ENCODE measurements around the gene TUBE1. TPM values are rescaled to one million over a fixed set of nuclear protein-coding genes. Genes with fewer than 3 reads are reported as not detected.
"Not testable (repeated sequence)": the region's sequence is repeated elsewhere in the genome, so short reads cannot be mapped to it uniquely, and the experiment has no call there.

The TUBE1 gene
- total RNA-seq, 1 experiment from 2014 or later, result 84.5 TPM

DNA sequence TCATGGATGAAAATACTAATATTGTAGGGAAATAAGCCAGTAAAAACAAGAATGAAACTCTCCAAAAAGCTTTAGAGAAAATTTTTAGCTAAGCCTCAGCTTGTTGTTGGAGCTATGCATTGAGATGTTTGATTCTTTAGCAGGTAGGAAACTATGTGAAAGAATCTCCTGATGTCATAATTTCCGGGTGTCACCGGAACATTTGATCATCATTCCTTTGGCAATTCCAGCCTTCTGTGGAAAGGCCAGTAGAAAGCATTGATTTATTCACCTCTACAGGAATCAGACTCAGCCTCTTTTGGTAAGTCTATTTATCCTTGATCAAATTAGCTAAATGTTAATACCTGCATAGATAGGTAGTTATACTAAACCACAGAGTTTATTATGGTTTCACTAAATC lies 9.6 kb upstream of the TUBE1 start:
- Histone ChIP-seq H3K4me1 (no peaks in the 10 kb centered on the region; the same call in 1 of the 2 replicates), H3K9me3 (replicated peaks) (no peaks in the 10 kb centered on the region), H3K27me3 (no peaks in the 10 kb centered on the region), H3K4me3 (no peak overlapping the region), H3K36me3 (peaks cover 13% of the 10 kb centered on the region; the same call in 1 of the 2 replicates), H3K27ac (no peak overlapping the region)
- no peak for DNase-seq

DNA sequence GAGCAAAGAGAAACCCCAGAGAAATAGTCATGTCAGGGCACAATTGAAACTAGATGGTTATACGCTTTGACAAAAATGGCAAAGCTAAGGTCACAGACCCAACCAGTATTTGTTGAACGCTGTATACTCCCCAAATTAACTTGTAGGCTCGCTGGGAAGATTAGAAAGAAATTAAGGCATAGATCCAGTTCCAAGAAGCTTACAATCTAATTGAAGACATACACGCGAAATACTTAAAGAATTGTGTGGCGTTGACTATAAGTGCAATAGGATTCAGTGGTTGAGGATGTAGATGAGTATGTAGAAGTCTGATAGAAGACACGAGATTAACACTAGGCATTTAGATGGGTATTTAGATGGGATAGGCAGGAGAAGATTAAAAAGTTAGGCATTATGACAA lies 634 bp upstream of the TUBE1 start:
- H3K4me3 ChIP-seq, result peak overlapping the region; percentile 69
- H3K36me3 ChIP-seq, result peaks cover 29% of the 10 kb centered on the region
- no peaks in the 10 kb centered on the region for H3K27me3 ChIP-seq
- H3K9me3 ChIP-seq (replicated peaks), result no peaks in the 10 kb centered on the region
- H3K4me1 ChIP-seq, result no peaks in the 10 kb centered on the region
- DNase-seq, result no peak
- H3K27ac ChIP-seq, result peak overlapping the region; percentile 79

DNA sequence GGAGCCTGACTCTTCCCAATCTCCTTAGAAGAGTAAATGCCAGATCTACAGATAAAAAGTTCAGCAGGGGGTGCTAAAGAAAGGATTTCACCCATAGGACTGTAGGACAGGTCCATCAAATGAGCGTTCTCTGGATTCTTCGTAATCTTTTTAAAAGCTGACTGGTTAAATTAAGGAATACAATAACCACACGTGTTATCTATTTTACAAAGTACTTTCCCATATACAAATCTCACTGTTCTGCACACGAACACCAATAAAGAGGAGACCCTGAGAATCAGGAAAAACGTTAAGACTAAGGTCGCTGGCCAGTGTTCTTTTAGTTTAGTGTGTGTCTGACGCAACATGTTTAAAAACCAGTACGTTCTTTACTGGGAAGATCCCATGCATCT lies 542 bp downstream of the TUBE1 start:
- Histone ChIP-seq H3K9me3 (replicated peaks) (no peaks in the 10 kb centered on the region), H3K4me1 (no peaks in the 10 kb centered on the region), H3K27ac (peak overlapping the region; percentile 79), H3K36me3 (peaks cover 36% of the 10 kb centered on the region), H3K4me3 (peak overlapping the region; percentile 69), H3K27me3 (no peaks in the 10 kb centered on the region)
- DNase-seq, result peak; percentile 24 to 70

DNA sequence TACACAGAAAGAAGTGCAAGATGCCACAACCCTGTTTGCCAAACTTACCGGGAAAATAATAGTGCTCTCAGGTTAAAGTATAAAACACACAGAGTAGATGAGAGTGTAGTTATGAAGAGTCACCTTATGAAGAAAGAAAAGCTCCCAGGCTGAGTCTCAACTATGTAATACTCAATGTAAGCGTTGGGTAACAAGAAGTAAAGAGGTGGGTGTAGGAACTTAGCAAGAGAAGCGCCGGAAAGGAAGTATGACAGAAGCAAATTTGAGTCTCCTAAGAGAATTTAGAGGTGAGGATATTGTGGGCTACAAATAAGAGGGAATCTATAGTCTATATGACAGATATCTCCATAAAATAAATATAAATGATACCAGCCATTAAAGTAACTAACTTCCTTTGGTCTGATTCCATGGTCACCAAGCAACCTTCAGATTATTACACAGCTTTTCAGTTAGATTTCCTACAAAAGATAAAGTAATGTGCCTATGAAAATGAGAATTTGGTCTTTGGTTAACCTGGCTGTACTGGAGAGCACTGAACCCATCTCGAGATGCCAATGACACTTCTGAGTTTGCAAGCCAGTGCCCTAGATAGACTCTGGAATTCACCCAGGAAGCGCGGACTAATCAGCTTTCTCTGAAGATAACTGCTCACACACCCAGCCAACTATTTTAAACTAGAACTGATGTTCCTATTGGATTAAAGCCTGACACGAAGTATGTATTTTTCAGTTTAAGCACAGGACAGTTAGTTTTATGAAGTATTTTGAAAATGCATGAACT lies 1.8 kb downstream of the TUBE1 start:
- Histone ChIP-seq H3K4me1 (no peaks in the 10 kb centered on the region), H3K27me3 (no peaks in the 10 kb centered on the region), H3K4me3 (no peak overlapping the region; the same call in 1 of the 2 replicates), H3K9me3 (replicated peaks) (no peaks in the 10 kb centered on the region), H3K36me3 (peaks cover 38% of the 10 kb centered on the region), H3K27ac (no peak overlapping the region; the same call in 1 of the 2 replicates)
- no peak for DNase-seq

DNA sequence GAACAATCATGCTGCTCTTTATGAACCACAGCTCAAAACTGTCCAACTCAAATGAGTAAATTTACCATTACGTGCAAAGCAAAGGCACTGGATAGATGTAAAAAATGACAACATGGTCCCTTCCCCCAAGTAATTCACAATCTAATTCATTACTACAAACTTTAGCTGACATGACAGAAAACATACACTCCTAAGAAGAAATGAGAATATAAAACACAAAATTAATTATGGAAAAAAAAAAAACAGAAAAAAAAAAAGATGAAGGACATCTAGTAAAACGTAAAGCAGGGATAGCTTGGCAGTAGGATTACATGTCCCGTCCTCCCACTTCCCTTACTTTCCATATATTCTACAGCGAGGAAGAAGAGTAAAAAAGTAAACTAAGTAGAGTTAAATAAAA lies 5.7 kb downstream of the TUBE1 start:
- Histone ChIP-seq H3K4me3 (no peak overlapping the region), H3K9me3 (replicated peaks) (no peaks in the 10 kb centered on the region), H3K4me1 (no peaks in the 10 kb centered on the region), H3K27me3 (no peaks in the 10 kb centered on the region), H3K36me3 (peaks cover 54% of the 10 kb centered on the region), H3K27ac (no peak overlapping the region)
- no peak for DNase-seq

DNA sequence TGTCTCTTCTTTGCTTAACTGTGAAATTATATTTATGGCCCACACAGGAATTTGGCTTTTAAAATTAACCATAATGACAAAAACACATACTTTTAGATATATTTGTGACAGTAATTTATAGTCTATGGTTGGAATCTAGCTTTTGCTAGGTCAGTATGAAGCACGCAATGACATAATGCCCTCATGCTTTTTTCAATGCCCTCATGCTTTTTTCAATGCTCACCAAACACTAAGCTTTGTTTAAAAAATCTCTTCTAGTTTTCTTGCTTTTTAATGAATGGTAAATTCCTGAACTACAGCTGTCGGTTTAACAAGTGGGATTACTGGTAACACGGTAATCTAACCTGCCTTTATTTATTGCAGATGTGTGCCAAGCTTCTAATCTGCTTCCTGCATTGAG lies 20.7 kb downstream of the TUBE1 start:
- Histone ChIP-seq H3K9me3 (replicated peaks) (no peaks in the 10 kb centered on the region), H3K27ac (no peak overlapping the region), H3K27me3 (no peaks in the 10 kb centered on the region)

DNA sequence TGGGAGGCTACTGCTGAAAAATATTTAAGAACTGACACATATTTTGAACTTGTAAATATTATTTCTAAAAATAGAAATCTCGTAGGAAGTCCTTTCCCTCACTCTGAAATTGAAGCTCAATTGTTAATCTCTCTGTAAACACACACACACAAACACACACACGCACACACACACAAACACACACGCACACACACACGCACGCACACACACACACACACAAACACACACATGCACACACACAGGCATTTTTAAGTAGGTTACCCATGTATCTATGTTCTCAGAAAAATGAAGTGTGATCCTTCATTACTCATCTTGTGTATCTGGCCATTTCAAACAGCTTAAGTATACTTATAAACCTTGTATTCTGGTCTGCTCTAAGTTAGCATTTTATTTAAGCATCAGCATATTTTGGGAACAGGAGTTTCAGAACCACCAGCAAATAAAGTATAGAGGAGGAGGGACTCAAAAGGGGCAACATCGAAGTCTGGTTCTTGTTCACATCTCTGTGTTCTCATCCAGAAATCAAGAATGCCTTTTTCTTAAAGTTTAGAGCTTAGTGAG lies 21.8 kb downstream of the TUBE1 start:
- Histone ChIP-seq H3K4me3 (no peak overlapping the region), H3K4me1 (peaks cover 10% of the 10 kb centered on the region), H3K9me3 (replicated peaks) (no peaks in the 10 kb centered on the region), H3K36me3 (peaks cover 12% of the 10 kb centered on the region; the same call in 1 of the 2 replicates), H3K27me3 (no peaks in the 10 kb centered on the region), H3K27ac (no peak overlapping the region)
- no peak for DNase-seq

More for the DNA sequence above, 20.7 kb downstream of the TUBE1 start:
- Histone ChIP-seq H3K36me3 (peaks cover 23% of the 10 kb centered on the region), H3K4me3 (no peak overlapping the region), H3K4me1 (peaks cover 10% of the 10 kb centered on the region)
- peak in 1 of 2 experiments; percentile 15 for DNase-seq

DNA sequence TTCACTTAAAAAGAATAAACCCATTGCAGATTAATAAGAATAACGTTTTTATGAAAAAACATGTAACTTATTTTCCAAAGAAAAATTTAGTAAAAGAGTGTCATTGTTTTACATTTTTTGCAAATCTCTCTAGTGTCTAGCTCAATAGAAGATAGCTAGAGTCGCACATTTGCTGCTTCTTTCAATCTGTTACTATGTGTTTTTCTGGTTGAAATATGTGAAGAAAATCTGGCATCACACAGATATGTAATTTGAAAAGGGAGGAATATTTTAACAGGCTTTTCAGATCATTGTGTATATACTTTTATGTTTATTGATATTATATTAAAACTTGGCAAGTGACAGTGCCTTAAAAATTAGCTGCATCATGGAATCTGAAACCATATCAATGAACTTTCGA lies 24.3 kb downstream of the TUBE1 start:
- Histone ChIP-seq H3K9me3 (replicated peaks) (no peaks in the 10 kb centered on the region), H3K27ac (no peak overlapping the region), H3K36me3 (no peaks in the 10 kb centered on the region), H3K27me3 (no peaks in the 10 kb centered on the region), H3K4me3 (no peak overlapping the region), H3K4me1 (peaks cover 10% of the 10 kb centered on the region)
- DNase-seq, result no peak

DNA sequence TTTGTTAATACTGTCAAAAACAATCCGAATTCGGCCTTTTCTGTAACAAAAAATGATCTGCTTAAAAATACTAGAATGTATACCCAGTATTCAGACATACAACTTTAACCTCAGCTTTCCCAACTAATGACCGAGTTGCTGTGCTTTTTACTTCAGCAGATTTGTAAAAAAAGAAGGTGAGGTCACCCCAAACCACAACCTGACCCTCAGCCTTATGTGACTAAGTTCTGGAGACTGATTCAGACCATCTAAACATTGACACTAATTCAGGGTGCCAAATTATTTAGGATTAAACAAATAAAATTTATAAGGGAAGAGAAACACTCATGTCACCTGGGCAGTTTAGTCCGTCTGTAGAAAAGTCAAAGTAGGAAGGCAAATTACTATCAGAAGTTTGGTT lies 25.7 kb downstream of the TUBE1 start:
- Histone ChIP-seq H3K9me3 (replicated peaks) (no peaks in the 10 kb centered on the region), H3K27ac (no peak overlapping the region), H3K27me3 (no peaks in the 10 kb centered on the region), H3K4me3 (no peak overlapping the region), H3K36me3 (no peaks in the 10 kb centered on the region), H3K4me1 (peaks cover 4% of the 10 kb centered on the region)
- DNase-seq, result no peak

DNA sequence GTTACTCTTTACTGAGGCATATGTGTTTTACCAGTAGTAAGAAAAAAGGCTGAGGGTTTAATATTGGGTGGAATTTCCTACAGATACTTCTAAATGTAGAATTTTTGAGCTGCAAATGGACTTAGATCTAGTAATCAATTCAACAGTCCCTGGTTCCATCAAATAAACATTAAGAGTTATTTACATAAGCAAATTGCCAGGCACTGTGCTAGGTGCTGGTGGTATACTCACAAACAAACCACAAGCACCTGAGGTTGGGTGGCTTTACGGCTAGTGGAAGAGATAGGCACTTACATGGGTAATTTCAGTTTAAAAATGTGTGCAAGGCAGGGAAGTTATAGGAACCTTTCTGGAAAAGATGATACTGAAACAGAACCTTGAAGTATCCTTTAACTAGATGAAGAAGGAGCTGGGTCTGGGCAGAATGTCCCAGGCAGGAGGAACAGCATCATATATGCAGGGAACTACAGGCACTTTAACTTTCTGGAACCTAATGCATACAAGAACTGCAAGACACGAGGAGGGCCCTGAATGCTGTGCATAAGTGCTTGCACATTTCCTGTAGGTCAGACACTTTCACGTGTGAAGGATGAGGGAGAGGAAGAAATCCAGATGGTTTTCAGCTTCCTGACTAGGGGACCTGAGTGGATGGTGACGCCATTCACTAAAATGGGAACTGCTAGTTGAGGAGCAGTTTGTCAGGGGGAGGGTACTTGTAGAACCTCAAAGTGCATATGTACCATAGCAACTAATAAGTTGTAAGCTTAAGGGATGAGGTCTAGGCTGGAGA lies 28.8 kb downstream of the TUBE1 start:
- H3K36me3 ChIP-seq, result no peaks in the 10 kb centered on the region
- H3K4me1 ChIP-seq, result no peaks in the 10 kb centered on the region
- H3K27ac ChIP-seq, result no peak overlapping the region
- no peak for DNase-seq
- no peaks in the 10 kb centered on the region for H3K9me3 ChIP-seq (replicated peaks)
- H3K4me3 ChIP-seq, result no peak overlapping the region
- no peaks in the 10 kb centered on the region for H3K27me3 ChIP-seq

DNA sequence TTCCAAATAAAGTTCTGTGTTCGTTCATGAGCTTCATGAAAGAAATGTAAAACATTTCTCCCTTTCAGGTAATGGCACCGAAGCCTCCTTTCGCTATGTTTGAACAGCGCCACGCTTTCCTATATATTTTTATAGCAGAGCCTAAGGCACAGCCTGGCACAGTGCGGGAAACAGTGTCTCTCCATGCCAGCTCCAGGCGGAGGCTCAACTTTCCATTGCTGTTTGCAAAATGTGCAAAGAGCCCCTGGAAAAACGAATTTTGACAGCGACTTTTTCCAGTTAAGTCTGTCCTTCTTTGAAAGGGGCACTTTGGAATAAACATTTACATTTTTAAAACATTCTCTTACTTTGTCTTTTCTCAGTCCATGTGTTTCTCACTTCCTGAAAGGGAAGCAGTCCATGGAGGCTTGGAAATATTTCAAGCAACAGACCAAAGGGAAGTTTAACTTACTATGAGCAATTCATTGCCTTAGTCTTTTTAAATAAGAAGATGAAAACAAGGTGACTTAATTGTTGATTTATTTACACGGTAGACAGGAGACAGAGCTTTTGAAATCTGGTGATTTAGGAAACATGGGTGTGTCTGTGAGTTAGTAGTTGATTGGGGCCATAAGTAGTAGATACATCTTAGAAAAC lies 32.6 kb downstream of the TUBE1 start:
- no peaks in the 10 kb centered on the region for H3K36me3 ChIP-seq
- H3K4me3 ChIP-seq, result no peak overlapping the region
- H3K27ac ChIP-seq, result no peak overlapping the region
- H3K9me3 ChIP-seq (replicated peaks), result no peaks in the 10 kb centered on the region
- H3K4me1 ChIP-seq, result no peaks in the 10 kb centered on the region
- DNase-seq, result no peak
- H3K27me3 ChIP-seq, result no peaks in the 10 kb centered on the region

DNA sequence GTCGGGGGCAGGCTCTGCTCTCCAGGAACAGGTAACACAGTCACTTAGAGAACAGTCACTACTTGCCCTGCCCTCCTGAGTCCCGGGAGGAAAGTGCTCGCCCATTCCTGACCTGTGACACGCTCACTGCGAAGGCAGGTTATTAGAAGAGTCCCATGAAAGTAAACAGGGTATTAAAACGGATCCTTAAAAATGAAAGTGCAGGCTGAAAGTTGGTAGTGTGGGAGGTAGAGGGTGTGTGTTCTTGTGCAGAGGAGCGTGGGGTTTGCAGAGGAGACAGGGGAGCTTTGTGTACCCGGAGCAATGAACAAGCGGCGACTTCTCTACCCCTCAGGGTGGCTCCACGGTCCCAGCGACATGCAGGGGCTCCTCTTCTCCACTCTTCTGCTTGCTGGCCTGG lies 33.3 kb downstream of the TUBE1 start, which contains the start of gene CCN6:
TSS of gene CCN6 (plus strand) at position 104 of the 400 bp plus-strand sequence. CDS start at position 358, 254 bp downstream.
- Histone ChIP-seq H3K9me3 (replicated peaks) (no peaks in the 10 kb centered on the region), H3K27me3 (no peaks in the 10 kb centered on the region), H3K27ac (no peak within 1 kb of the TSS), H3K4me3 (no peak within 1 kb of the TSS), H3K4me1 (no peaks in the 10 kb centered on the region), H3K36me3 (no peaks in the 10 kb centered on the region)
- DNase-seq, result no peak

DNA sequence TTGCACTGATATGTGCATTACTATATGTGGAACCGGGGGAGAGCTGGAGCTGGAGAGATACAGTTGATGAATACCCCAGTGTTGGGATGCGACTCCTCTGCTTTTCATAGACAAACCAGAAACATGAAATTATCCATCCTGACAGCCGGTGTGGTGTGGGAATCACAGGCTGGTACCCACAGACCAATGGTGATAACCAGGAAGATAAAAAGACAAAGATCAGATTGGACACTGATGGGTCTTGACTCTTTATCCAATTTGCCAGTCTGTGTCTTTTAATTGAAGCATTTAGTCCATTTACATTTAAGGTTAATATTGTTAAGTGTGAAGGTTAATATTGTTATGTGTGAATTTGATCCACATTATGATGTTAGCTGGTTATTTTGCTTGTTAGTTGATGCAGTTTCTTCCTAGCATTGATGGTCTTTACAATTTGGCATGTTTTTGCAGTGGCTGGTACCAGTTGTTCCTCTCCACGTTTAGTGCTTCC lies 36.0 kb downstream of the TUBE1 start:
- H3K36me3 ChIP-seq; H3K4me1 ChIP-seq; H3K9me3 ChIP-seq (replicated peaks); H3K4me3 ChIP-seq; DNase-seq; H3K27me3 ChIP-seq; H3K27ac ChIP-seq: not testable (repeated sequence)

DNA sequence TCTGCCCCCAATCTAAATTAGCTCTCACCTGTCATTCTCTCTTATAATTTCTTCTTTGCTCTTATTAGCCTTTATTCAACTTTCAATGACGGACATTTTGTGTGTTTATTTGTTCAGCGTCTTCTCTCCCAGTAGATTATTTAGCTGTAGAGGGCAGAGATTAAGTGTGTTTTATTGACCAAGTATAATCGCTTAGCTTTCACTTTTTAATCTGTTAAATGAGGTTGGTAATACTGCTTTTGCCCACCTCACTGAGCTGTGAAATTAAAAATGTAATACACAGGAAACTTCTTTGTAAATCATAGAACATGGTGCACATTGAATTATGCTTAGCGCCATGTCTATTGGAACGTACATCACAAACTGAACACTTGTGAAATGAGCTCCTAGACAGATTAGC lies 36.9 kb downstream of the TUBE1 start:
- Histone ChIP-seq H3K4me3 (no peak overlapping the region), H3K36me3 (no peaks in the 10 kb centered on the region), H3K4me1 (no peaks in the 10 kb centered on the region; the same call in 1 of the 2 replicates), H3K27ac (no peak overlapping the region), H3K9me3 (replicated peaks) (no peaks in the 10 kb centered on the region), H3K27me3 (no peaks in the 10 kb centered on the region)
- DNase-seq, result no peak
